IMR-90 (cell line): ENCODE data around the gene SORL1. TPM values are rescaled to one million over a fixed set of nuclear protein-coding genes. Genes with fewer than 3 reads are reported as not detected.

Source experiments
- ATAC-seq: fragments of 200-7000 bp; cut with Tn5 transposase; 2 replicates; pipeline ENCODE4 v1.9.1; 2020; ENCODE audit warnings: low read depth, mild to moderate bottlenecking, moderate library complexity
- BruUV-seq: library from RNA; stranded (reverse); fragments of 400-500 nt; replicated peaks from 2 replicates; lab custom pipeline; 2021; lab: Mats Ljungman, UMichigan
- CTCF ChIA-PET: fragments of 300-600 bp; formaldehyde crosslinking; extraction: SDS; loops from one replicate; lab custom pipeline; 2021; ENCODE audit warnings: antibody characterized with exemption; lab: Yijun Ruan, JAX
- POLR2A ChIA-PET: fragments of 300-600 bp; sonication (Branson Sonifier 250); formaldehyde crosslinking; loops from one replicate; lab custom pipeline; 2022; ENCODE audit warnings: antibody characterized with exemption; ENCODE audit not compliant: unreplicated experiment; lab: Charles Lee
- DNase-seq: peaks from one replicate; pipeline ENCODE4 v3.0.0; 2013
- H2AFZ ChIP-seq: replicated peaks from 2 replicates; pipeline ENCODE3; 2013; ENCODE audit warnings: low read length, mild to moderate bottlenecking; ENCODE audit not compliant: poor library complexity
- H2AK5ac ChIP-seq: 2 replicates; pipeline ENCODE4 v1.6.1; 2013; ENCODE audit warnings: low read depth, low read length, inconsistent platforms
- H2AK9ac ChIP-seq: replicated peaks from 2 replicates; pipeline ENCODE3; 2013; ENCODE audit warnings: mild to moderate bottlenecking, low read depth, low read length, moderate library complexity; ENCODE audit not compliant: poor library complexity
- H2BK120ac ChIP-seq: 2 replicates; pipeline ENCODE4 v1.6.1; 2013; ENCODE audit warnings: low read depth, low read length, inconsistent platforms
- H2BK15ac ChIP-seq: 3 replicates; pipeline ENCODE4 v1.6.1; 2013; ENCODE audit warnings: low read depth, low read length, inconsistent platforms
- H2BK20ac ChIP-seq: 2 replicates; pipeline ENCODE4 v1.6.1; 2013; ENCODE audit warnings: low read depth, mild to moderate bottlenecking, inconsistent platforms, low read length, moderate library complexity
- H2BK5ac ChIP-seq: 2 replicates; pipeline ENCODE4 v1.6.1; 2013; ENCODE audit warnings: mild to moderate bottlenecking, low read depth, low read length, inconsistent platforms; ENCODE audit not compliant: poor library complexity, severe bottlenecking
- H3K14ac ChIP-seq: replicated peaks from 2 replicates; pipeline ENCODE4 v1.6.1; 2013; ENCODE audit warnings: low read depth, low read length, inconsistent platforms
- H3K18ac ChIP-seq: 2 replicates; pipeline ENCODE4 v1.6.1; 2013; ENCODE audit warnings: low read depth, low read length, control low read depth
- H3K23ac ChIP-seq: 2 replicates; pipeline ENCODE4 v1.6.1; 2013; ENCODE audit warnings: low read depth, low read length, inconsistent platforms
- H3K27ac ChIP-seq: 2 replicates; pipeline ENCODE4 v1.5.1; 2013; ENCODE audit warnings: mild to moderate bottlenecking, control low read depth, low read length; ENCODE audit not compliant: insufficient read depth
- H3K27me3 ChIP-seq: 2 replicates; pipeline ENCODE4 v1.6.1; 2013; ENCODE audit warnings: low read length; ENCODE audit not compliant: control insufficient read depth, insufficient read depth
- H3K36me3 ChIP-seq: 2 replicates; pipeline ENCODE4 v1.6.1; 2013; ENCODE audit warnings: low read length, mixed read lengths; ENCODE audit not compliant: control insufficient read depth, insufficient read depth
- H3K4ac ChIP-seq: 2 replicates; pipeline ENCODE4 v1.6.1; 2013; ENCODE audit warnings: low read depth, low read length, inconsistent platforms
- H3K4me1 ChIP-seq: 2 replicates; pipeline ENCODE4 v1.6.1; 2013; ENCODE audit warnings: low read length, mixed read lengths; ENCODE audit not compliant: control insufficient read depth, insufficient read depth
- H3K4me2 ChIP-seq: 2 replicates; pipeline ENCODE4 v1.6.1; 2013; ENCODE audit warnings: low read depth, mild to moderate bottlenecking, control low read depth, low read length, moderate library complexity
- H3K4me3 ChIP-seq: 2 replicates; pipeline ENCODE4 v1.5.1; 2013; ENCODE audit warnings: low read depth, mild to moderate bottlenecking, control low read depth, low read length, moderate library complexity; ENCODE audit not compliant: insufficient read depth
- H3K56ac ChIP-seq: 2 replicates; pipeline ENCODE4 v1.6.1; 2013; ENCODE audit warnings: low read length, inconsistent platforms; ENCODE audit not compliant: insufficient read depth; ENCODE audit errors: extremely low read depth
- H3K79me1 ChIP-seq, 2 experiments: 2 replicates each; pipeline ENCODE4 v1.6.1; 2013; ENCODE audit warnings: low read length in 2 of 2, inconsistent platforms in 1 of 2, low read depth in 1 of 2
- H3K9ac ChIP-seq: 2 replicates; pipeline ENCODE4 v1.6.1; 2013; ENCODE audit warnings: low read depth, low read length, control low read depth
- H3K9me1 ChIP-seq: 2 replicates; pipeline ENCODE4 v1.6.1; 2013; ENCODE audit warnings: low read length, inconsistent platforms; ENCODE audit not compliant: insufficient read depth
- H3K9me3 ChIP-seq: 2 replicates; pipeline ENCODE4 v1.6.1; 2013; ENCODE audit warnings: low read length; ENCODE audit not compliant: control insufficient read depth, insufficient read depth
- H4K20me1 ChIP-seq: 2 replicates; pipeline ENCODE4 v1.6.1; 2013; ENCODE audit warnings: low read length, inconsistent platforms; ENCODE audit not compliant: insufficient read depth
- H4K5ac ChIP-seq: 2 replicates; pipeline ENCODE4 v1.6.1; 2013; ENCODE audit warnings: mild to moderate bottlenecking, low read depth, low read length, control low read depth
- H4K8ac ChIP-seq, 2 experiments: 2 replicates each; pipeline ENCODE4 v1.6.1; 2013; ENCODE audit warnings: low read depth in 2 of 2, low read length in 2 of 2, control low read depth in 1 of 2, inconsistent platforms in 1 of 2
- H4K91ac ChIP-seq: 2 replicates; pipeline ENCODE4 v1.6.1; 2013; ENCODE audit warnings: low read depth, low read length, inconsistent platforms; ENCODE audit not compliant: insufficient read depth
- MAFK ChIP-seq: IDR thresholded peaks from 2 replicates; pipeline ENCODE4 v1.6.1; 2012; ENCODE audit warnings: low read depth, low read length, improper control_type of control experiment
- NFE2L2 ChIP-seq: fragments of 150-350 bp; IDR thresholded peaks from 2 replicates; pipeline ENCODE4 v1.6.1; 2016; ENCODE audit warnings: low read depth, mild to moderate bottlenecking, low read length
- RCOR1 ChIP-seq: IDR thresholded peaks from 2 replicates; pipeline ENCODE4 v1.6.1; 2012; ENCODE audit warnings: mild to moderate bottlenecking, low read length, improper control_type of control experiment; ENCODE audit not compliant: insufficient replicate concordance
- WGBS, 2 experiments: methylation state at CpG; one replicate each; pipeline versions ENCODE4 v1.1.5 to v1.1.7; 2013; ENCODE audit warnings: missing lambda C conversion rate in 2 of 2; ENCODE audit not compliant: insufficient read length in 1 of 2; ENCODE audit errors: extremely low coverage in 2 of 2; 5-methylcytosine and 5-hydroxymethylcytosine counted together
- dilution Hi-C: fragments of 300-500 bp; cut with HindIII; formaldehyde crosslinking; loops from one replicate; pipeline ENCODE4 v1.14.3; 2018; ENCODE audit warnings: low sequenced_read_pairs; ENCODE audit not compliant: unreplicated experiment
- in situ Hi-C: fragments of 300-500 bp; cut with MboI; formaldehyde crosslinking; loops from 3 replicates; pipeline ENCODE4 v1.14.3; 2019; ENCODE audit warnings: low sequenced_read_pairs, inconsistent platforms, mixed read lengths
- intact Hi-C: fragments of 100-400 bp; cut with micrococcal nuclease; formaldehyde crosslinking; loops from 2 replicates; pipeline ENCODE4 v1.10.0; 2022
- polyA plus RNA-seq, 3 experiments: library from polyadenylated mRNA; depleted of rRNA; stranded (reverse); fragments of >200 nt; gene quantifications; 2 replicates each; pipeline ENCODE4 v1.2.3, GENCODE V29; 2012; ENCODE audit warnings: low replicate concordance in 1 of 3
- total RNA-seq: library from RNA; depleted of rRNA; stranded (reverse); fragments of >200 nt; gene quantifications from 2 replicates; pipeline ENCODE4 v1.2.3, GENCODE V29; 2012

SORL1 gene
- total and polyA plus RNA-seq, 2 of the 4 experiments (the other 2 are of a cell fraction), result 1.0 to 2.0 TPM

GRCh38 chr11:121595717-121596161 lies 143.6 kb downstream of the SORL1 start (continued):
- TF ChIP-seq RCOR1, result peak; percentile 34

GRCh38 chr11:121596195-121597155 lies 144.4 kb downstream of the SORL1 start:
- no TSS peak for BruUV-seq
- dilution Hi-C loops, result no loop called here
- peak overlapping the region; percentile 72 for H2AFZ ChIP-seq
- DNase-seq (peak; percentile 48), ATAC-seq (peak; percentile 41)
- peak overlapping the region; percentile 99 for H2BK5ac ChIP-seq
- H3K4ac ChIP-seq, result peak overlapping the region; percentile 93
- peak overlapping the region; percentile 84 for H3K23ac ChIP-seq
- no peaks in the 10 kb centered on the region for H4K20me1 ChIP-seq
- H3K4me2 ChIP-seq, result peak overlapping the region; percentile 2
- H3K27ac ChIP-seq, result peak overlapping the region; percentile 70
- peak overlapping the region; percentile 99 for H2AK5ac ChIP-seq
- H2BK120ac ChIP-seq, result peak overlapping the region; percentile 97
- peak overlapping the region; percentile 96 for H4K5ac ChIP-seq
- peak overlapping the region; percentile 91 for H2BK20ac ChIP-seq
- peak overlapping the region; percentile 91 for H2AK9ac ChIP-seq
- ChIA-PET POLR2A (interaction anchor here (0.7 to 1.0 kb wide), 2 partner anchors 275 to 619 kb away, joined by 3 read pairs; no protein-coding TSS in a partner anchor), CTCF (interaction anchor here (0.5 kb wide), 1 partner anchor 12 kb away, joined by 4 read pairs; no protein-coding TSS in a partner anchor)
- peak overlapping the region; percentile 83 for H3K14ac ChIP-seq
- H3K9ac ChIP-seq, result peak overlapping the region; percentile 2
- peak overlapping the region; percentile 97 for H4K91ac ChIP-seq
- H3K9me1 ChIP-seq, result peaks cover 23% of the 10 kb centered on the region
- peak overlapping the region; percentile 97 for H2BK15ac ChIP-seq
- H3K36me3 ChIP-seq, result no peaks in the 10 kb centered on the region
- H3K18ac ChIP-seq, result peak overlapping the region; percentile 61
- H3K4me1 ChIP-seq, result peaks cover 23% of the 10 kb centered on the region
- H3K4me3 ChIP-seq, result no peak overlapping the region
- peaks cover 11 to 16% of the 10 kb centered on the region in 2 experiments; a peak in 3 of 4 replicates for H3K79me1 ChIP-seq
- TF ChIP-seq NFE2L2 (no peak), MAFK (peak; percentile 61)
- H3K9me3 ChIP-seq, result no peaks in the 10 kb centered on the region
- peak overlapping the region; percentile 74 for H3K56ac ChIP-seq
- H3K27me3 ChIP-seq, result no peaks in the 10 kb centered on the region
- 78% methylated on average over 10 of the region's 19 CpGs; no CpG with 5 or more reads in 1 of the 2 experiments for WGBS, 2 experiments
- H4K8ac ChIP-seq, result peak overlapping the region; percentile 68 to 95
- intact Hi-C loops, result loop anchor here (5.0 to 10.0 kb wide), 3 partner anchors 501 to 1262 kb away; partner anchors contain the start of gene ARHGEF12
- in situ Hi-C loops, result no loop called here
